ENCODE results near the gene ZSCAN1.

Gene ZSCAN1

DNA sequence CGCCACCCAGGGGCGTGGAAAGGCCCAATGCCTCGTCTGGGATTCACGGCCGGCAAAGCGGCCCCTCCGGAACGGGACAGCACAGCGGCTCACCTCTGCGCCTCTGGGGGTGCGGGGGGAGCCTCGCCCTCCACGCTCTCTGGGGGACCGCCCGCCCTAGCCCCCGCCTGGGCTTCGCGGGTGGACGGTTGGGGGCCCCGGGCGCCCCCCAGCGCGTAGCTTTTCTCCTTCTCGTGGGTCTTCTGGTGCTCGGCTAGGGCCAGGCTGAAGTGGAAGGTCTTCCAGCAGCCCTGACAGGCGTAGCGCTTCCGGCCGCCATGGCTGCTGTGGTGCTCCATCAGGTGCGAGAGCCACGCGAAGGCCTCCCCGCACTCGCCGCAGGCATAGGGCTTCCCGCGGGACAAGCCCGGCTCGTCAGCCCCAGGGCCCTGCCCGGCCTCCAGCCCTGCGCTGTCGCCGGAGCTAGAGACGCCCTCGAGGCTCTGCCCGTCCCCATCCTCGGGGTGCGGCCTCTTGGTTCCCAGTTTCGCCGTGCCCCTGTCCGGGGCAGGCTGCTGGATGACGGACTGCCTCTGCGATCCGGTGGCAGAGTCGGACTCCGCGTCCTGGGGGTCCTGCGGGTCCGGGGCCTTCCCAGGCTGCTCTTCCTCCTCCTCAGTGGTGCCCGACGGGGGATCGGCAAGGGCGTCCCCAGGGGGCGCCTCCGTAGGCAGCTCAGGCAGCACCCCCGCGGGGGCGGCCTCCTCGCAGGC, 50.9 kb downstream of the ZSCAN1 start:
- no peak for DNase-seq

DNA sequence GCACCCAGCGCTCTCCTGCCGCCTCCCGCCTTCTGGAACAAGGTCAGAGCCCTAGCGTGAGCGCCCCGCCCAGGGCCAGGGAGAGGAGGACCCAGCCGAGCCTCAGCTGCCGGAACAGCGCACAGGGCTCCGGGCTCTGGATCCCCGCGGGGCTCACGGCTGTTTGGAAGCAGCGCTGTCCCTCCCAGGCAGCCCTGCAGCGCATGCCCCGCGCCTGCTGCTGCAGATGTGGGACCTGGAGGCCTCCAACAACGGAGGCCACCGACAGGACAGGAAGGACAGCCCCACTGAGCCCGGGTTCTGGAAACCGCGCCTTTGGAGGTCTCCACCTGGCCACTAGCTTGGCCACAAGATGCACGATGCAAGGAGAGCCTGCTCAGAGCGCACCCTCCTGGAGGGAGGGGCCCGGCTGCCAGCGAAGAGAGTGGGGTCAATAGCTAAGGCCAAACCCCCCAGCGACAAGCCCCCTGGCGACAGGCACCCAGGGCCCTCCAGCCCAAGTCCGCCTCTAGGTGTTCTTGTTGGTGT, 51.6 kb downstream of the ZSCAN1 start:
- no peak for DNase-seq

DNA sequence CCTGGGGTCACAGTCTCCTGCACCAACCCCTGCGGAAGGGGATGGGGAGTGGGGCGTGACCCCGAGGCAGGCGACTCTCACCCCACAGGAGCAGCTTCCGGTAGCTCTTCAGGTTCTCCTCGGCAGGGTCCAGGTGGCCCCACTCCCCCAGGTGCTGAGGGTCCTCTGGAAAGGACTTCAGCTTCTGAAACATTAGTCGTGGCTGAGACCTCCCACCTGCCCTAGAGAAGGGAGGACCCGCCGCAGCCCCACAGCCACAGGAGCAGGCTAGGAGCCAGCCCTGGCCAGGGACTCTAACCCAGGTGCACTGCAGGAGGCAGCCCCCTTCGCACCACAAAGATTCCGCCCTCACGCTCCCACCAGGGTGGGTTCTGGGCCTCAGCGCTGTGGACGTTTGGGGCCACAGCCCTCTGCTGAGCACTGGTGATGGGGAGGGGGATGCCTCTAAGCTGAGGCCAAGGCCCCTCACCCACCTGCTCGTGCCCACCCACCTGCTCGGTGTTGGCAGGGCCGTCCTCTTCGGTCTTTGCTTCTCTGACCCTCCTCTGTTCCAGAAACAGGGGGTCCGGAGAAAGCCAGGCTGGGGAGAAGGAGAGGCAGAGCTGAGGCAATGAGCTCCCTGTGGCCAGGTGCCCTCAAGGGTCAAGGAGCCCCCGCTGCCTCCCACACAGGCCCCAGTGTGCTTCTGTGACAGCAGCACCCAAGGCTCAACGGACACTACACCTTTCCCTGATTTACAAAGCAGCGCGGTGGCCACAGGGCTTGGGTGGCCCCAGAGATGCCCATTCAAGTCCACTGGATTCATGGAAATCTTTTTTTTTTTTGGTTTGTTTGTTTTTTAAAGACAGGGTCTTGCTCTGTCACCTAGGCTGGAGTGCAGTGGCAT, 53.2 kb downstream of the ZSCAN1 start:
- no peak for DNase-seq

DNA sequence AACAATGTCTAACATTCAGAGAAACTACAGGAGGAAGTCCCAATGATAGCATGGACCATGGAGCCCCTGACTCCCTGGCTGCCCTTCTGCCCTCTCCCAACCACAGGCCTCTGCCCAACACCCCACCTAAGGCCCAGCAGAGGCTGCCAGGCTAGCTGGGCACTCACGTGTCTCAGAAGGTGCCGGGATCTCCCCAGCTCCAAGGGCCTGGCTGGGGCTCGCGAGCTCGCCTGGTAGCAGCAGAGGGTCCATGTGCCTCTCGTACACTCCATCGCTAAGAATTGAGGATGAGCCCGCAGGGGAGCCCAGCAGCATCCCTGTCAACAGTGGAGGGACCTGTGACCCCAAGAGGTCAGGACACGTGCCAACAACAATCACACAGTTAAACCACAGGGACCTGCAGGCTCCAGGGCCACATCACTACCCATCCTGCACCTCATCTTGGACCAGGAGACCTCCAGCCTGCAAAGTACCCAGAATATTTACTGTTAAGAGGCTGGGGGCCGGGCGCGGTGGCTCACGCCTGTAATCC, 54.8 kb downstream of the ZSCAN1 start:
- no peak for DNase-seq

DNA sequence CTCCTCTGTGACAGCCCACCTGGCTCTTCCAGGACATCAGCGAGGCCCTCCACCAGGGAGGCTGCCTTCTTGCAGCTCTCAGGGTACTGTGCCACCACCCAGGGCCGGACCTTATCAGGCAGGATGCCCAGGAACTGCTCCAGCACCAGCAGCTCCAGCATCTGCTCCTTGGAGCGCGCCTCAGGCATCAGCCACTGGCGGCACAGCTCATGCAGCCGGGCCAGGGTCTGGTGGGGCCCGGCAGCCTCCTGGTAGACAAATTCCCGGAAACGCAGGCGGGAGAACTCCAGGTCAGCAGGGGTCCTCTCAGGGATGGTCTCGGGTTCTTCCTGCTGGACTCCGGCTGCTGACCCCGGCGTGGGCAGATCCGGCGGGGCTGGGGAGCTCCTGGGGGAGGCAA, 56.0 kb downstream of the ZSCAN1 start:
- no peak for DNase-seq

DNA sequence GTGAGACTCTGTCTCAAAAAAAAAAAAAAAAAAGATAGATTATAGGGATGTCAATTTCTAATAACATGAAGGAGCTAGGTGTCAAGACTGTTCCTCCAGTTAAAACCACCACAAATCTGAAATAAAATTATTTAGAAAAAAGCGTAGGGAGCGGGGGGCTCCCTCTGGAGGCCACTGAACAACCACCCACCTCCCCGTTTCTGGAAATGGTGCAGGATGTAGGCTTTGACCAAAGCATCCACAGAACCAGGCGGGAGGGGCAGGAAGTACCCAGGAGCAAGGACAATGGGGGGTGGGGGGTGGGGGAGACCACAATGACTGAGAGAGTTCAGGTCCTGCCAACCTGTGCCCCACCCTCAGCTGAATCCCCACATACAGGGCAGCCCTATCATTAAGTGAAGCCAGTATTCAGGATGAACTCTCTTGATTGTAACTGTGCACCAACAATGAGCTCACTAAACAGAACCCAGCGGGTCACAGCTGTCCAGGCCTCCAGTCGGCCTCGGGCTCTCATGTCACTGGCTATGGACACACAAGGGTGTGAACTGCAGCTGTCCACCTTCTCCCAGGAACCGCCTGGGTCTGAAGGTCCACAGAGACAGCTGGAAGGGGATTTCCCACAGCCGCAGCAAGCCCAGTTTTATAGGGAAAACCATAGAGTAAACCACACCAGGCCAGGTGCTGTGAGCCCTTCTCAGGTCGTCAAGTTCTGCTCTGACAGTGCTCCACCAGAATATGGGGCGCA, 57.6 kb downstream of the ZSCAN1 start:
- no peak for DNase-seq

GRCh38 chr19:58093071-58093470, 59.2 kb downstream of the ZSCAN1 start:
- no peak for DNase-seq

GRCh38 chr19:58095328-58095727, 61.5 kb downstream of the ZSCAN1 start:
- DNase-seq: no peak

- no peak for DNase-seq
Observed at GRCh38 chr19:58096884-58097283, 63.1 kb downstream of the ZSCAN1 start.

DNA sequence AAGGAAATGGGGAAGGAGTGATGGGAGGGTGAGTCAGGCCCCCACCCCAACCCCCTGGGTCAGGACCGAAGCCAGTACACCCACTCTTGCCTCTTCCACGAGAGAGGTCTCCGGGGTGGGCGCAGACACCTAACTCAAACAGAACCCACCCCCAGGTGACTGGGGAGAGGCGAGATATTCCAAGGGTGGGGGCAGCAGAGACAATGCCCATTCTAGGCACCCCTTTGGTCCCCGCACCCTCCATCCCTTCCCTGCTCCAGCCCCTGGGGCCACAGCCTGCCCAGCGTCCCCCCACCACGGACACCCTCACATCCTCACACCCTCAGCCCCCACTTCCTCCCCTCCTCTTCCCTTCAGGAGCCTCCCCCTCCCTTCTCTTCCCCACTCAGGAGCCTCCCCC, 63.5 kb downstream of the ZSCAN1 start:
- no peak for DNase-seq

- peak; percentile 95 for DNase-seq
Observed at GRCh38 chr19:58097781-58098681, 64.2 kb downstream of the ZSCAN1 start, which contains the start of gene ZSCAN18. ZSCAN18 (minus strand) TSS chr19:58098231; CDS start chr19:58090267, 7,964 bp downstream.

GRCh38 chr19:58098682-58098998, 64.8 kb downstream of the ZSCAN1 start:
- DNase-seq: no peak

All from fibroblast of skin of abdomen (primary cell).